Measurements from ENCODE around the gene FZD4.
"Not testable (repeated sequence)": the region's sequence is repeated elsewhere in the genome, so short reads cannot be mapped to it uniquely, and the experiment has no call there.

Gene FZD4

GRCh38 chr11:86938900-86939880 lies 16.0 kb downstream of the FZD4 start:
- DNase-seq = peak in 1 of 56 donors; percentile 12

DNA sequence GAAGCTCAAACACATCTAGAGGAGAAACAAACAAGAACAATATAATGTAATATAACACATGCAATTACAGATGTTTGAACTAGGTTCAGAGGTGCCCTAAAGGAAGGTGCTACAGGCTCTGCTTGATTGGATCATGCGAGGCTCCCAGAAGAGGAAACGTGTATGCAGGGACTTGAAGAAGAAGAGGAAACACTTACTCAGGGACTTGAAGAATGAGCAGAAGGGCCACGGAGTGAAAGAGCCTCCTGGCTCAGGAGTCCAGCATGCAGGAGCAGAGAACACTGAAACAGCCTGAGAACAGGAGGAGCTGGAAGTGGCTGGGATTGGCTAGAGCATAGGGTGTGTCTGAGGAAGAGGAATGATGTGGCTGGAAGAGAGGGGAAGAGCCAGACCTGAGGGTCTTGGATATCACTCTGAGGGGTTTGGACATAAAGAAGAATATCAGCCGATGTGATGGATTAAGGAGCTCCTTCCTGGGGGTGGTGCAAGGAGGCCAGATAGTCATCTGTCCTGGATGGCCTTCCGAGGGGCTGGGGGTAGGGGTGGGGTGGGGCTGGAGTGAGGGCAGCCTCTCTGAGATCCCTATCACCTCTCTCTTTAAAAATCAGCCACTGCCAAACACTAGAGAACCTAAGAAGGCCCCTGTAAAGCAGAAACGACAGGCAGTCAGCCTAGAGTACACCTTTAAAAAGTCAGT lies 16.8 kb downstream of the FZD4 start:
- DNase-seq = no peak

- not testable (repeated sequence) for DNase-seq
These were observed 17.9 kb downstream of the FZD4 start for GRCh38 chr11:86937193-86937806.

- DNase-seq = no peak
These were observed 20.1 kb downstream of the FZD4 start for GRCh38 chr11:86934926-86935579.

GRCh38 chr11:86934582-86934900 lies 20.7 kb downstream of the FZD4 start:
- DNase-seq = no peak

DNA sequence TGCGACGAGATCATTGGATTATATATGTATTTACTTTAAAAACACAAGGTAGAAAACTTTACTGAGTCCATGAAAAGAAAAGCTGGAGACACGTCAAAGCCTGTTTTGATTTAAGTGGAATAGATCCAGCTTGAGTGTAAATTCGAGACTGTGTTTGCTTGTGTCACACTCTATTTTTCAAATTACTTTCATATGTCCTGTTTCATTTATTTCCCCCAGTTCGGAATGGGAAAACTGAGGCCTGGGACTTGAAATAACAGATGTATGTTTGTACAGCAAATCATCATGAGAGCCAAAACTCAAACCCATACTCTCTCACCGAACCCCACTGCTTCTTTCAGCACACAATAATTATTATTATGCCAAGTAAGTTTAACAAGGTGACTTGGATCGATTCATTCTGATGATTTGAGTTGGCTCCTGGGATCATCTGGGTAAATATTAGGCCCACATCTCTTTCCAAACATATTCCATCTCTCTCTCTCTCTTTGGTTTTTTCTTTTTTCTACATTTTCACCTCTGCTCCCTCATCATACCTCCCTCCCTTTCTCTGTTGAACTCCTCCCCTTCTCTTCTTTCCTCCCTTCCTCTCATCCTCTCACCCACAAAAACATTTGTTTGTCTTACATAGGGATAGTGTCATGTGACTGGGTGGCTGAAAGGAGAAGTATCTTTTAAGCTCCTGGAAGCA lies 21.2 kb downstream of the FZD4 start:
- DNase-seq = no peak

GRCh38 chr11:86932924-86933875 lies 22.0 kb downstream of the FZD4 start:
- no peak for DNase-seq

DNA sequence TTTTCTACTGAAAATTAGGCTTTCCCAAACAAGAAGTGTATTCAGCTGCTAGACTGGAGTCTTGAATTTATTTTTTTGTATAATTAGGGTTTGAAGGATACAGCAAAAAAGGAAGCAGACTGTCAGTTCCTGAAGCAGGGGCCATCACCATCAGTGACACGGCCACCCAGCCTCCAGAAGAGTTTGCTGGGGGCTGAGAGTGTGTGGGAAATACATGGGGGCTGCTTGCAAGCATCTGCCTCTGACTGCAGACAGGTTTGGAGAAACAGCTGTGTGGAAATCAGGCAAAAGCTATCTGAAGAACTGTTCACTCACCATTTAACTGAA lies 23.0 kb downstream of the FZD4 start:
- DNase-seq = no peak

- no peak for DNase-seq
These were observed 23.5 kb downstream of the FZD4 start for GRCh38 chr11:86931548-86932258.

DNA sequence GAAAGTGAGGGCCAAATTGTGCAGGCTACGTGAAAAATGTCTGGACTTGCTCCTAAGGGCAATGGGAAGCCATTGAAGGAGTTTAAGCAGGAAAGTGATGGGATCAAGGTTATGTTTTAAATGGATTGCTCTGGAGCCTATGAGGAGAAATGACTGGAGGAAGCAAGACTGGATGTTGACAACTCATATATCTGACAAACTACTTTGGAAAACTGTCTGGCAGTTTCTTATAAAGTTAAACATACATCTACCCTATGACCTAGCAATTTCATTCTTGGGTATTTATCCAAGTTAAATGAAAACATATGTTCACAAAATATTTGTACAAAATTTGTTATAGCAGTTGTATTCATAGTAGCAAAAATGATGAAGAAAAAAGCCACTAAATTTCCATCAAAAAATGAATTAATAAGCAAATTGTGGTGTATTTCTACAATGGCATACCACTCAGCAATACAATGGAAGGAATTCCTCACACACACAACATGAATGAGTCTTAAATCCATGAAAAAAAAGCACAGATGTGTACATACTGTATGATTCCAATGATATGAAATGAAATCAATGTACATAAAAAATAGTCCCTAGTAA lies 24.1 kb downstream of the FZD4 start:
- DNase-seq = no peak

DNA sequence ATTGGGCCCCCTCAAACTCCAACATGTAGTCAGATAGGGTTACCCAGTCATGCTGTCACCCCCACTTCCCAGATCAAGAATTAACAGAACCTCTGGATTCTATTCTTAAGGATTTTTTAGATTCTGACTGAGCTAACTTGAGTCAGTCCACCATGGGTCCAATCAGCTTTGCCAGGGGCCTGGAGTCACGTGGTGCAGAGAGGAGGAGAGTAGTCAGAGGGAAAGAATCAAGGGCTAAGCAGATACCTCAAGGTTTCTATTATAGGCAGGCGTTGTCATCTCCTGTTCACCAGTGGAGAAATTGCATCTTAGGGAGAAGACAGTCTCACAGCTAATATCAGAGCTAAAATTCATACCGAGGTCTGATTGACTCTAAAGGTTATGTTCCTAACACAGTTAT lies 28.2 kb downstream of the FZD4 start:
- DNase-seq = no peak

DNA sequence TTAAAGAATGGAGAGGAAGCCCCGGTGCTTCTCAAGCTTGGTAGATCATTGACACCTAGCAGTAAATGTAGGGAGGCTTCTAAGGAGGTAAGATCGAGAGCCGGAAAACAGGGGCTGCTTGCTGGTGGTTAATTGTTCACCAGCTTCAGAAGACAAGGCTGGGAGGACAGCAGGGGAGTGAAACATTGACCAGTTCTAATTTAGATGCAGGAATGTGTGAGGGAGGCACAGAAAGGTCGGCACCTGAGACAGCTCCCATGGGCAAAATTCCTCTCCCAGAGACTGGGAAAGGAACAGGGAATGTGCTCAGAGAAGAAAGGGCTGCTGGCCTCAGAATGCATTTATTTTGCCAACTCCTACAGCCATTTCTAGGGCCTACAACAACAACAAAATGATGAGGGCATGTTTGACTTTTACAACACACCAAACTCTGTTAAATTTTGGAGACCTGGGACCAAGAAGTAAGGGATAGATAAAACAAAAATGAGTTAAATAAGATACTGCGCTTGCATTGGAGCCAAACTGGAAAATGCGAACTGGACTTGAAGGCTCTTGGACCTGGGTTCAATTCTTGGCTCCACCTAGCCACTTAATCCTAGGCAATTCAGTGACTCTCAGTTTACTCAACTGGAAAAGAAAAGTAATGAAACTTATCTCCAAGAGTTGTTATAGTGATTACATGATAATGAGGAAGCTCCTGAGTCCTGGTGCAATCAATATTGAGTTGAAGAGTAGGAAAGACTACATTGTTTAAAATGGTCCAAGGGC lies 31.0 kb downstream of the FZD4 start:
- no peak for DNase-seq

- DNase-seq = no peak
These were observed 33.0 kb downstream of the FZD4 start for GRCh38 chr11:86922225-86922624.

- DNase-seq = peak in 4 of 56 donors; percentile 4 to 42 (median 12)
These were observed 35.5 kb downstream of the FZD4 start for GRCh38 chr11:86919557-86920210.

DNA sequence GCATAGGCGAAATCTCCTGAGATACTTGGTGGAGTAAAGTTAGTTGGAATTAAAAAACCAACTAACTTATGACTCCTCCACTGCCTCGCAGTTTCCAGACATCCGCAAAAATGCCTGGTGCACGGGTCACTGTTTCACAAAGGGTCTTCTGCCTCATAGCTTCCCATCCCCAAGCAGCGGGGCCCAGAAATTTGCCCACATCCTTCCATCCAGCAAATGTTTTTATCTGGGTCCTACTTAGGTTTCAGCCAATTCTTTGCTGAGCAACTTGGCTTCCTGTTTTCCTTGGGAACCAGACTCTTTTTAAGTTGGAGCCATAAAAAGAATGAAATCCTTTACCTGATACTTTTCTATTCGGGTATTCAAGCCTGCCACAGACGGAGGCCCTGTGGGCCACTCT lies 36.2 kb downstream of the FZD4 start:
- no peak for DNase-seq

DNA sequence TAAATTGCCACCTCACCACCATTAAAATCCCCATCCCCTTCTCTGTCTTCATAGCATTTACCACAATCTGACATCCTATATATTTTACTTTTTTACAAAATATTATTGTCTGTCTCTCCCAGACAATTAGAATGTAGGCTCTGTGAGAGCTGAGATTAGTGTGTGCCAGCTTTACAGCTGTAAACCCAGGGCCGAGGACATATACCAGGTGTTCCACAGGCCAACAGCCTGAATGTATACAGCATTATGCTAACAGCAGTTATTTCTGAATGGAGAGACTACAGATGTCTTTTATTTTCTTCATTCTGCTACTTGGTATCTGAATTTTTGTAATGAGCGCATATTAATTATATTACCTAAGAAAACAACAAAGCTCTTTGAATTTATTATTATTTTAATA lies 36.7 kb downstream of the FZD4 start:
- no peak for DNase-seq

GRCh38 chr11:86917589-86917988 lies 37.6 kb downstream of the FZD4 start:
- no peak for DNase-seq

- DNase-seq = no peak
These were observed 38.9 kb downstream of the FZD4 start for GRCh38 chr11:86916330-86916729.
